SU-DHL-6 (cell line): Measurements from ENCODE around the gene PADI3.

ENCODE experiments used
- H2AFZ ChIP-seq: fragments of 200-600 bp; sonication (generic); 2 replicates; pipeline ENCODE4 v1.6.1; 2014; ENCODE audit warnings: low read depth, mild to moderate bottlenecking, moderate library complexity, mixed read lengths, antibody characterized with exemption, low read length; ENCODE audit not compliant: severe bottlenecking
- H3F3A ChIP-seq: fragments of 200-600 bp; shearing (Covaris generic); 2 replicates; pipeline ENCODE4 v1.6.0; 2016; ENCODE audit warnings: antibody characterized with exemption, mild to moderate bottlenecking; ENCODE audit not compliant: insufficient read depth
- H3K27ac ChIP-seq: fragments of 200-600 bp; sonication (generic); 2 replicates; pipeline ENCODE4 v1.5.1; 2016; ENCODE audit warnings: low read depth, mild to moderate bottlenecking, low read length, moderate library complexity, mixed read lengths
- H3K27me3 ChIP-seq: fragments of 200-600 bp; sonication (generic), shearing (Covaris generic); 2 replicates; pipeline ENCODE4 v1.6.0; 2014; ENCODE audit warnings: mild to moderate bottlenecking, low read length
- H3K36me3 ChIP-seq: fragments of 200-600 bp; sonication (generic); 2 replicates; pipeline ENCODE4 v1.6.1; 2014; ENCODE audit warnings: mild to moderate bottlenecking, low read length, mixed read lengths
- H3K4me2 ChIP-seq: fragments of 300-600, 200-600 bp; shearing (Covaris generic), sonication (generic); 2 replicates; pipeline ENCODE4 v1.6.0; 2014; ENCODE audit warnings: low read length, low read depth, mild to moderate bottlenecking; ENCODE audit not compliant: poor library complexity, severe bottlenecking
- H3K4me3 ChIP-seq: fragments of 200-600 bp; sonication (generic); 2 replicates; pipeline ENCODE4 v1.5.1; 2014; ENCODE audit warnings: antibody characterized with exemption, low read length, mild to moderate bottlenecking, mixed read lengths; ENCODE audit not compliant: insufficient read depth, poor library complexity, severe bottlenecking
- H3K79me2 ChIP-seq: fragments of 200-600 bp; sonication (generic); 2 replicates; pipeline ENCODE4 v1.6.1; 2014; ENCODE audit warnings: mild to moderate bottlenecking, low read length, moderate library complexity; ENCODE audit not compliant: insufficient read depth
- H3K9ac ChIP-seq: fragments of 200-600 bp; sonication (generic); 2 replicates; pipeline ENCODE4 v1.7.0; 2014; ENCODE audit warnings: mild to moderate bottlenecking, low read length
- H3K9me2 ChIP-seq: fragments of 200-600 bp; sonication (generic); replicated peaks from 2 replicates; pipeline ENCODE4 v1.6.1; 2014; ENCODE audit warnings: low read length; ENCODE audit not compliant: insufficient read depth
- H3K9me3 ChIP-seq: fragments of 200-600 bp; sonication (generic); 2 replicates; pipeline ENCODE4 v1.6.1; 2014; ENCODE audit warnings: low read length, mixed read lengths; ENCODE audit not compliant: insufficient read depth
- H4K20me1 ChIP-seq: fragments of 200-600 bp; sonication (generic); 2 replicates; pipeline ENCODE4 v1.6.1; 2014; ENCODE audit warnings: low read depth, mild to moderate bottlenecking, antibody characterized with exemption, low read length, moderate library complexity, mixed read lengths
- EZH2phosphoT487 ChIP-seq: fragments of 200-600 bp; sonication (generic), shearing (Covaris generic); conservative IDR thresholded peaks from 2 replicates; pipeline ENCODE4 v1.6.1; 2018; ENCODE audit warnings: mild to moderate bottlenecking, antibody characterized with exemption, low read length, moderate library complexity, mixed read lengths
- TF ChIP-seq, protein P1 (sequence below): fragments of 200-600 bp; sonication (generic); IDR thresholded peaks from one replicate; pipeline ENCODE4 v1.5.1; 2017; ENCODE audit warnings: antibody characterized with exemption, mild to moderate bottlenecking, low read length, moderate library complexity; ENCODE audit not compliant: insufficient read depth, poor library complexity, severe bottlenecking

Gene PADI3

DNA sequence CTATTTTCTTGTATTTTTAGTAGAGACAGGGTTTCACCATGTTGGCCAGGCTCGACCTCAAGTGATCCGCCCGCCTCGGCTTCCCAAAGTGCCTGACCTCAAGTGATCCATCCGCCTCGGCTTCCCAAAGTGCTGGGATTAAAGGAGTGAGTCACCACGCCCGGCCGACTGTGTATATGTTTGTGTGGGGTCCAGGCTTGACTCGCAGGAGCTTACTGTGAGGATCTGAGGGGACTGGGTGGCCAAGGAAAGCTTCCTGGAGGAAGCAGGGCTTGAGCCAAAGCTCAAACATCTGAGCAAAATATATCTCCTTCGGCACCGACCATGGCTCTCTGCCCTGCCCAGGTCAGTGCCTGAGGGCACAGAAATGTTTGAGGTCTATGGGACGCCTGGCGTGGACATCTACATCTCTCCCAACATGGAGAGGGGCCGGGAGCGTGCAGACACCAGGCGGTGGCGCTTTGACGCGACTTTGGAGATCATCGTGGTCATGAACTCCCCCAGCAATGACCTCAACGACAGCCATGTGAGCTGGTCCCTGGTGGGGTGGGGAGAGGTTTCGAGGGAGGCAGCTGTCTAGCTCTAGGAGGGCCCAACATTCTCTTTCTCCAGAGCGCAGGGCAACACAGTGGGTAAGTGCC, 10.5 kb downstream of the PADI3 start:
- Histone ChIP-seq H3K4me2 (no peak overlapping the region), H3K9me2 (no peaks in the 10 kb centered on the region), H3K27ac (no peak overlapping the region), H3K9ac (no peak overlapping the region), H4K20me1 (no peaks in the 10 kb centered on the region), H3K4me3 (no peak overlapping the region), H3K27me3 (no peaks in the 10 kb centered on the region), H3K79me2 (no peaks in the 10 kb centered on the region), H3K9me3 (no peaks in the 10 kb centered on the region), H3F3A (no peaks in the 10 kb centered on the region), H2AFZ (no peak overlapping the region), H3K36me3 (no peaks in the 10 kb centered on the region)
- TF ChIP-seq, protein P1, sequence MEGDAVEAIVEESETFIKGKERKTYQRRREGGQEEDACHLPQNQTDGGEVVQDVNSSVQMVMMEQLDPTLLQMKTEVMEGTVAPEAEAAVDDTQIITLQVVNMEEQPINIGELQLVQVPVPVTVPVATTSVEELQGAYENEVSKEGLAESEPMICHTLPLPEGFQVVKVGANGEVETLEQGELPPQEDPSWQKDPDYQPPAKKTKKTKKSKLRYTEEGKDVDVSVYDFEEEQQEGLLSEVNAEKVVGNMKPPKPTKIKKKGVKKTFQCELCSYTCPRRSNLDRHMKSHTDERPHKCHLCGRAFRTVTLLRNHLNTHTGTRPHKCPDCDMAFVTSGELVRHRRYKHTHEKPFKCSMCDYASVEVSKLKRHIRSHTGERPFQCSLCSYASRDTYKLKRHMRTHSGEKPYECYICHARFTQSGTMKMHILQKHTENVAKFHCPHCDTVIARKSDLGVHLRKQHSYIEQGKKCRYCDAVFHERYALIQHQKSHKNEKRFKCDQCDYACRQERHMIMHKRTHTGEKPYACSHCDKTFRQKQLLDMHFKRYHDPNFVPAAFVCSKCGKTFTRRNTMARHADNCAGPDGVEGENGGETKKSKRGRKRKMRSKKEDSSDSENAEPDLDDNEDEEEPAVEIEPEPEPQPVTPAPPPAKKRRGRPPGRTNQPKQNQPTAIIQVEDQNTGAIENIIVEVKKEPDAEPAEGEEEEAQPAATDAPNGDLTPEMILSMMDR, result no peak
- no peak for TF ChIP-seq EZH2phosphoT487

DNA sequence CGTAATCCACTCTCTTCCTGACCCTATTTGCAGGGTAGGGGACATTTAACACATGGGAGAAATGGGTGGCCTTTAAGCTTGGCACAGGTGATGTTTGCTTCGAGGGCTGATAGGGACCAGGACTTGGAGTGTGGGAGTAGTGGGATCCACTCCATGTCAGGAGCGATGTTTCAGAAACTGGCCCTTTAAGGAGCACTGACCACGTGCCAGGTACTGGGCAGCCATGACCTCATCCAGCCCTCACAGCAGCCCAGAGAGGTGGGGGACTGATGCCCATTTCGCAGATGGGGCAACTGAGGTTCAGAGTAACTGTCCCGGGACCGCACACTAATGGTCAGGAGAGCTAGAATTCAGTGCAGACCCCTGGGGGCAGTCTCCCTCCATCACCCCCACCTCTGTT, 11.4 kb downstream of the PADI3 start:
- Histone ChIP-seq H3K9me3 (no peaks in the 10 kb centered on the region), H2AFZ (no peak overlapping the region), H3K36me3 (no peaks in the 10 kb centered on the region), H3K4me3 (no peak overlapping the region), H3K9ac (no peak overlapping the region), H3K27ac (no peak overlapping the region), H3K27me3 (no peaks in the 10 kb centered on the region), H3K79me2 (no peaks in the 10 kb centered on the region), H3K4me2 (no peak overlapping the region), H4K20me1 (no peaks in the 10 kb centered on the region), H3F3A (no peaks in the 10 kb centered on the region), H3K9me2 (no peaks in the 10 kb centered on the region)
- TF ChIP-seq, protein P1, result no peak
- no peak for TF ChIP-seq EZH2phosphoT487

DNA sequence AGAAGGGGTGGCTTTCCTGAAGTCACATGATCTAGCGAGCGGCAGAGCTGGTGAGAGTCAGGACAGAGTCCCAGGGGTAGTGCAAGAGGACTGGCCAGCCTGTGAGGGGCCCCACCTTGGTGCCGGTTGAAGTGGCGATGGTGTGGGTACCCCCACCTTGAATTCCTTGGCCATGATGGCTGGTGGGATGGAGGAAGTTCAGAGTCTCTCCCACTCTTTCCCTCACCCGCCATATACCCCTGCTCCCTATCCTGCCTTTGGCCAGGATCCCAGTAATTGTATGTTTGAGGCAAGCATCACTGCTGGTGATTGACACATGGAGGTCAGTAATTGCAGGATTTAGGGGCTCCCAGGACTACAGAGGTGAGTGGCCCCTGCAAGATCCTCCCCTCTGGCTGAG, 11.8 kb downstream of the PADI3 start:
- Histone ChIP-seq H3K9me2 (no peaks in the 10 kb centered on the region), H3K27ac (no peak overlapping the region), H4K20me1 (no peaks in the 10 kb centered on the region), H3K4me2 (no peak overlapping the region), H3K27me3 (no peaks in the 10 kb centered on the region), H3K79me2 (no peaks in the 10 kb centered on the region), H3K9ac (no peak overlapping the region), H3F3A (no peaks in the 10 kb centered on the region), H3K36me3 (no peaks in the 10 kb centered on the region), H2AFZ (no peak overlapping the region), H3K9me3 (no peaks in the 10 kb centered on the region), H3K4me3 (no peak overlapping the region)
- TF ChIP-seq, protein P1, result no peak
- TF ChIP-seq EZH2phosphoT487, result no peak
